NCI-H69 (cell line): ENCODE data around the gene LSP1.

Source experiments
- DNase-seq: peaks from one replicate; lab custom pipeline; 2025; lab: John Stamatoyannopoulos, UW

Gene LSP1

GRCh38 chr11:1890856-1891830 is 38.3 kb downstream of the LSP1 start:
- DNase-seq, result no peak

- DNase-seq, result no peak
These were observed 38.9 kb downstream of the LSP1 start, which contains the start of gene PRR33 for GRCh38 chr11:1891831-1892115. Gene PRR33, minus strand, starts transcription at chr11:1891895. Its CDS starts 1,311 bp downstream, at chr11:1890584.

- DNase-seq, result no peak
These were observed 39.2 kb downstream of the LSP1 start for GRCh38 chr11:1892116-1892515.

GRCh38 chr11:1892558-1892957 is 39.7 kb downstream of the LSP1 start:
- no peak for DNase-seq

GRCh38 chr11:1893581-1894359 is 40.9 kb downstream of the LSP1 start:
- no peak for DNase-seq

GRCh38 chr11:1894759-1895158 is 41.9 kb downstream of the LSP1 start:
- no peak for DNase-seq

GRCh38 chr11:1896468-1896867 is 43.6 kb downstream of the LSP1 start:
- no peak for DNase-seq

GRCh38 chr11:1896923-1897322 is 44.0 kb downstream of the LSP1 start:
- no peak for DNase-seq

- no peak for DNase-seq
These were observed 46.2 kb downstream of the LSP1 start for GRCh38 chr11:1899090-1899489.

GRCh38 chr11:1899686-1900085 is 46.8 kb downstream of the LSP1 start:
- DNase-seq, result no peak

- DNase-seq, result no peak
These were observed 53.3 kb downstream of the LSP1 start for GRCh38 chr11:1906181-1906580.

- DNase-seq, result no peak
These were observed 53.9 kb downstream of the LSP1 start for GRCh38 chr11:1906611-1907423.

GRCh38 chr11:1908618-1909017 is 55.7 kb downstream of the LSP1 start:
- DNase-seq, result no peak

GRCh38 chr11:1909524-1909923 is 56.6 kb downstream of the LSP1 start:
- DNase-seq, result no peak

GRCh38 chr11:1912289-1912878 is 59.5 kb downstream of the LSP1 start:
- DNase-seq, result no peak

GRCh38 chr11:1913271-1914060 is 60.6 kb downstream of the LSP1 start:
- DNase-seq, result no peak

- no peak for DNase-seq
These were observed 62.9 kb downstream of the LSP1 start for GRCh38 chr11:1915795-1916131.

GRCh38 chr11:1916132-1916985 is 63.5 kb downstream of the LSP1 start:
- DNase-seq, result no peak

GRCh38 chr11:1916986-1917522 is 64.2 kb downstream of the LSP1 start:
- no peak for DNase-seq
